ENCODE results near the gene ZSCAN22.

The ZSCAN22 gene

GRCh38 chr19:58326914-58327726 lies at the start of gene ZSCAN22:
TSS of gene ZSCAN22 (plus strand) at chr19:58326994. CDS start at chr19:58334803, 7,809 bp downstream.
- no peak within 1 kb of the TSS for H3K27ac Mint-ChIP-seq
- no peak within 1 kb of the TSS for H3K4me3 Mint-ChIP-seq
- peaks cover 9% of the 10 kb centered on the region for H3K4me1 Mint-ChIP-seq
- TF ChIP-seq CTCF (IDR thresholded peaks at IDR 0.05; ENCODE audit: unreplicated experiment in 3 of 3): no peak
- no peaks in the 10 kb centered on the region for H3K27me3 Mint-ChIP-seq (ENCODE audit: low read depth)
- no peaks in the 10 kb centered on the region for H3K36me3 Mint-ChIP-seq (ENCODE audit: low read depth)
- no peaks in the 10 kb centered on the region for H3K9me3 Mint-ChIP-seq

GRCh38 chr19:58277197-58277596 lies 49.6 kb upstream of the ZSCAN22 start:
- TF ChIP-seq CTCF (IDR thresholded peaks at IDR 0.05; ENCODE audit: unreplicated experiment in 3 of 3): no peak
- peaks cover 3% of the 10 kb centered on the region for H3K27me3 Mint-ChIP-seq (ENCODE audit: low read depth)
- peaks cover 71% of the 10 kb centered on the region for H3K9me3 Mint-ChIP-seq
- peaks cover 97% of the 10 kb centered on the region for H3K36me3 Mint-ChIP-seq (ENCODE audit: low read depth)
- peaks cover 22% of the 10 kb centered on the region for H3K4me1 Mint-ChIP-seq
- peak overlapping the region in 1 of 3 experiments; percentile 44 for H3K27ac Mint-ChIP-seq
- peak overlapping the region; percentile 72 to 90 (median 78) for H3K4me3 Mint-ChIP-seq

- Mint-ChIP-seq H3K27ac (peak overlapping the region; percentile 94 to 97 (median 95)), H3K9me3 (peaks cover 70% of the 10 kb centered on the region), H3K36me3 (ENCODE audit: low read depth) (peaks cover 96% of the 10 kb centered on the region), H3K4me3 (peak overlapping the region; percentile 90 to 98 (median 90)), H3K27me3 (ENCODE audit: low read depth) (peaks cover 3% of the 10 kb centered on the region), H3K4me1 (peaks cover 22% of the 10 kb centered on the region)
- TF ChIP-seq CTCF (IDR thresholded peaks at IDR 0.05; ENCODE audit: unreplicated experiment in 3 of 3): no peak
These were observed 48.9 kb upstream of the ZSCAN22 start for GRCh38 chr19:58277748-58278540.

GRCh38 chr19:58278541-58279041 lies 48.2 kb upstream of the ZSCAN22 start, which contains the start of gene ZNF8:
TSS of gene ZNF8 (plus strand) at chr19:58278955. CDS start at chr19:58279082, 127 bp downstream.
- Mint-ChIP-seq H3K4me1 (peaks cover 22% of the 10 kb centered on the region), H3K4me3 (peak within 1 kb of the TSS; percentile 90 to 98 (median 90)), H3K9me3 (peaks cover 75% of the 10 kb centered on the region), H3K36me3 (ENCODE audit: low read depth) (peaks cover 96% of the 10 kb centered on the region), H3K27me3 (ENCODE audit: low read depth) (peaks cover 3% of the 10 kb centered on the region), H3K27ac (peak within 1 kb of the TSS; percentile 94 to 97 (median 95))
- no peak for TF ChIP-seq CTCF (IDR thresholded peaks at IDR 0.05; ENCODE audit: unreplicated experiment in 3 of 3)

- no peak for TF ChIP-seq CTCF (IDR thresholded peaks at IDR 0.05; ENCODE audit: unreplicated experiment in 3 of 3)
- H3K36me3 Mint-ChIP-seq (ENCODE audit: low read depth): peaks cover 96% of the 10 kb centered on the region
- peak overlapping the region; percentile 94 to 97 (median 95) for H3K27ac Mint-ChIP-seq
- H3K27me3 Mint-ChIP-seq (ENCODE audit: low read depth): peaks cover 3% of the 10 kb centered on the region
- H3K4me1 Mint-ChIP-seq: peaks cover 22% of the 10 kb centered on the region
- peak overlapping the region; percentile 90 to 98 (median 90) for H3K4me3 Mint-ChIP-seq
- peaks cover 72% of the 10 kb centered on the region for H3K9me3 Mint-ChIP-seq
These were observed 47.5 kb upstream of the ZSCAN22 start for GRCh38 chr19:58279042-58279924.

All from nephron (organoid).